Measurements from ENCODE around the gene FDX2. TPM values are rescaled to one million over a fixed set of nuclear protein-coding genes. Genes with fewer than 3 reads are reported as not detected.

The FDX2 gene
- total and polyA plus RNA-seq, 2 of the 13 experiments (the other 11 are each of a cell fraction or from before 2014, with no cell fraction given), result 21.0 to 24.7 TPM

- TF ChIP-seq CSRNP1 (CRISPR knock-in tag; IDR thresholded peaks at IDR 0.05), result no peak
- TF ChIP-seq POLR2AphosphoS5 (IDR thresholded peaks at IDR 0.05; ENCODE audit: low read depth, low read length), result no peak; the same call in 1 of the 2 replicates
- TF ChIP-seq SRSF9 (IDR thresholded peaks at IDR 0.05; ENCODE audit: borderline replicate concordance, insufficient read depth, low read depth, low read length, poor library complexity, severe bottlenecking), result no peak
- TF ChIP-seq ZNF7 (CRISPR knock-in tag; IDR thresholded peaks at IDR 0.05), result no peak
- peak; percentile 49 for TF ChIP-seq RBM39 (IDR thresholded peaks at IDR 0.05; ENCODE audit: low read depth, low read length, poor library complexity, severe bottlenecking)
- no peak for TF ChIP-seq PHB2 (IDR thresholded peaks at IDR 0.05; ENCODE audit: partially characterized antibody)
- TF ChIP-seq RAD51 (IDR thresholded peaks at IDR 0.05; ENCODE audit: borderline replicate concordance), result no peak
- TF ChIP-seq HOXA7 (CRISPR knock-in tag; IDR thresholded peaks at IDR 0.05), result no peak
- no peak for TF ChIP-seq ZNF781 (CRISPR knock-in tag; IDR thresholded peaks at IDR 0.05; ENCODE audit: borderline replicate concordance, not compliant biosample characterization)
- no peak for TF ChIP-seq SP1 (IDR thresholded peaks at IDR 0.05)
- no peak for TF ChIP-seq SP1 (CRISPR knock-in tag; IDR thresholded peaks at IDR 0.05)
- TF ChIP-seq, protein P1, sequence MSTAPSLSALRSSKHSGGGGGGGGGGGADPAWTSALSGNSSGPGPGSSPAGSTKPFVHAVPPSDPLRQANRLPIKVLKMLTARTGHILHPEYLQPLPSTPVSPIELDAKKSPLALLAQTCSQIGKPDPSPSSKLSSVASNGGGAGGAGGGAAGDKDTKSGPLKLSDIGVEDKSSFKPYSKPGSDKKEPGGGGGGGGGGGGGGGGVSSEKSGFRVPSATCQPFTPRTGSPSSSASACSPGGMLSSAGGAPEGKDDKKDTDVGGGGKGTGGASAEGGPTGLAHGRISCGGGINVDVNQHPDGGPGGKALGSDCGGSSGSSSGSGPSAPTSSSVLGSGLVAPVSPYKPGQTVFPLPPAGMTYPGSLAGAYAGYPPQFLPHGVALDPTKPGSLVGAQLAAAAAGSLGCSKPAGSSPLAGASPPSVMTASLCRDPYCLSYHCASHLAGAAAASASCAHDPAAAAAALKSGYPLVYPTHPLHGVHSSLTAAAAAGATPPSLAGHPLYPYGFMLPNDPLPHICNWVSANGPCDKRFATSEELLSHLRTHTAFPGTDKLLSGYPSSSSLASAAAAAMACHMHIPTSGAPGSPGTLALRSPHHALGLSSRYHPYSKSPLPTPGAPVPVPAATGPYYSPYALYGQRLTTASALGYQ (CRISPR knock-in tag; IDR thresholded peaks at IDR 0.05), result peak; percentile 53; the same call in 1 of the 2 replicates
- no peak; the same call in 1 of the 2 replicates for TF ChIP-seq ZNF703 (CRISPR knock-in tag; IDR thresholded peaks at IDR 0.05; ENCODE audit: borderline replicate concordance)
- peak; percentile 76 for TF ChIP-seq MAX (IDR thresholded peaks at IDR 0.05)
- peak; percentile 21 for TF ChIP-seq ZBTB7B (CRISPR knock-in tag; IDR thresholded peaks at IDR 0.05)
- peak; percentile 45; the same call in 1 of the 2 replicates for TF ChIP-seq PHF8 (CRISPR knock-in tag; IDR thresholded peaks at IDR 0.05)
- peak; percentile 45; the same call in 1 of the 2 replicates for TF ChIP-seq ZMAT3 (CRISPR knock-in tag; conservative IDR thresholded peaks at IDR 0.05)
- TF ChIP-seq ZNF773 (CRISPR knock-in tag; IDR thresholded peaks at IDR 0.05; ENCODE audit: borderline replicate concordance), result no peak
- TF ChIP-seq, protein P2, sequence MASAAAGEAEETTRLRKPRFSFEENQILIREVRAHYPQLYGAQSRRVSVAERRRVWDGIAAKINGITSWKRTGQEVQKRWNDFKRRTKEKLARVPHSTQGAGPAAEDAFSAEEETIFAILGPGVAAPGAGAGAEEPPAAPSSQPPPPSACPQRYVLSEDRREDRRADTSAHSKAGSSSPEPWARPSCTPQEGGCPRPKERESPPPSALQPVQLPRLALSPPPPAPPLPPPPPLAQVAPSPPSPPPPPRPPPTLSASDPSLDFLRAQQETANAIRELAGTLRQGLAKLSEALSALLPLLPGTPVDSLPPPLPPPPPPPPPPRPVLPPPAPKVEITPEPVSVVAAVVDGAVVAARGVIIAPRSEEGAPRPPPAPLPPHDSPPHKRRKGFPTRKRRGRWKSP (CRISPR knock-in tag; IDR thresholded peaks at IDR 0.05), result peak; percentile 45; the same call in 1 of the 2 replicates
- no peak for TF ChIP-seq ZZZ3 (CRISPR knock-in tag; IDR thresholded peaks at IDR 0.05; ENCODE audit: borderline replicate concordance)
- TF ChIP-seq ZBTB42 (CRISPR knock-in tag; IDR thresholded peaks at IDR 0.05), result no peak
Observed at GRCh38 chr19:10286803-10287737, 28.7 kb downstream of the FDX2 start, which contains the start of gene ICAM4 (continued).
